ENCODE data around the gene AGAP1. TPM values are rescaled to one million over a fixed set of nuclear protein-coding genes. Genes with fewer than 3 reads are reported as not detected.

AGAP1 gene
- total RNA-seq, 1 donor from 2014 or later: 43.9 TPM

DNA sequence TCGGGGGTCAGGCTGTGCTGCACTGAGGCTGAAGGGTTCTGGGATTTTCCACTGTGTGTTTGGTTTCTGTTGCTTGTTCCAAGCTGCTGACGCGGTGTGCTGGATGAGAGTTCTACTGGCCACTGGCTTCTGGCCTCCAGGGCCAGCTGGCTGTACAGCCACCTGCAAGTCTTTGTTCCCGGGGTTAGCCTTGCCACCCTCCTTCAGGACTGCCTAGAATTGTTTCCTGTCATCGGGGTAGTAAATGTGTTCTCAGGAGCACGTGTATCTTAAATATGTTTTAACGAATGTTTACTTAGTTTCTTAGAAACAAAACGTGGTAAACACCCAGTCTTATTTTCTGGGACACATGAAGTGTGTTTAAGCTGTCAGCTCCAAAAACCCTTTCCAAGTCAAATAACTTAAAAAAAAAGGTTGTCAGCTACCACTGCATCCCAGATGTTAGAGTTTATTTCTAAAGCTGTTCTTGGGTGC is 231.2 kb downstream of the AGAP1 start:
- H3K4me3 Mint-ChIP-seq (ENCODE audit: unreplicated experiment): no peak overlapping the region
- H3K27ac Mint-ChIP-seq (ENCODE audit: unreplicated experiment): no peak overlapping the region
- no peaks in the 10 kb centered on the region for H3K27me3 Mint-ChIP-seq (ENCODE audit: unreplicated experiment)
- H3K36me3 Mint-ChIP-seq (ENCODE audit: low read depth, unreplicated experiment): peaks cover 18% of the 10 kb centered on the region
- peaks cover 8% of the 10 kb centered on the region for H3K4me1 Mint-ChIP-seq (ENCODE audit: unreplicated experiment)
- no peaks in the 10 kb centered on the region for H3K9me3 Mint-ChIP-seq (ENCODE audit: unreplicated experiment)
- no peak for DNase-seq (ENCODE audit: low spot score)
- TF ChIP-seq, protein P1, sequence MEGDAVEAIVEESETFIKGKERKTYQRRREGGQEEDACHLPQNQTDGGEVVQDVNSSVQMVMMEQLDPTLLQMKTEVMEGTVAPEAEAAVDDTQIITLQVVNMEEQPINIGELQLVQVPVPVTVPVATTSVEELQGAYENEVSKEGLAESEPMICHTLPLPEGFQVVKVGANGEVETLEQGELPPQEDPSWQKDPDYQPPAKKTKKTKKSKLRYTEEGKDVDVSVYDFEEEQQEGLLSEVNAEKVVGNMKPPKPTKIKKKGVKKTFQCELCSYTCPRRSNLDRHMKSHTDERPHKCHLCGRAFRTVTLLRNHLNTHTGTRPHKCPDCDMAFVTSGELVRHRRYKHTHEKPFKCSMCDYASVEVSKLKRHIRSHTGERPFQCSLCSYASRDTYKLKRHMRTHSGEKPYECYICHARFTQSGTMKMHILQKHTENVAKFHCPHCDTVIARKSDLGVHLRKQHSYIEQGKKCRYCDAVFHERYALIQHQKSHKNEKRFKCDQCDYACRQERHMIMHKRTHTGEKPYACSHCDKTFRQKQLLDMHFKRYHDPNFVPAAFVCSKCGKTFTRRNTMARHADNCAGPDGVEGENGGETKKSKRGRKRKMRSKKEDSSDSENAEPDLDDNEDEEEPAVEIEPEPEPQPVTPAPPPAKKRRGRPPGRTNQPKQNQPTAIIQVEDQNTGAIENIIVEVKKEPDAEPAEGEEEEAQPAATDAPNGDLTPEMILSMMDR (IDR thresholded peaks at IDR 0.05; ENCODE audit: unreplicated experiment): no peak

DNA sequence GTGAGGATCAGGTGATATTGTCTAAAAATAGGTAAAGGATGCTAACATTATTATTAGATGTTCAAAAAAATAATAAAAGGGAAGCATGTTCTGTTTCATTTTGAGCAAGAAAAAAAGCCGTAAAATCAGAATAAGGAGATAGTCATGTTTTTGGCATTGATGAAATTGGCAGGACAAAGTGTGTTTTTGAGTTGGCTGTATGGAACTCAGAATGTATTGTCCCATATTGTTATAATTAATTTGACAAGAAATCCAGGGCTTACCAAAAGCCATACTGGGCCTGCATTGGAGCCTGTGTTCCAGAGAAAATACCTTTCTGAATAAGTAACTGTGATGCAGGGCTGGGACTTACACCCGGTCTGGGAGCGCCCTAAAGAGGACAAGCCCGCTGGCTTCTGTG is 232.0 kb downstream of the AGAP1 start:
- no peaks in the 10 kb centered on the region for H3K9me3 Mint-ChIP-seq (ENCODE audit: unreplicated experiment)
- peaks cover 15% of the 10 kb centered on the region for H3K36me3 Mint-ChIP-seq (ENCODE audit: low read depth, unreplicated experiment)
- no peaks in the 10 kb centered on the region for H3K27me3 Mint-ChIP-seq (ENCODE audit: unreplicated experiment)
- H3K27ac Mint-ChIP-seq (ENCODE audit: unreplicated experiment): no peak overlapping the region
- no peak for DNase-seq (ENCODE audit: low spot score)
- TF ChIP-seq, protein P1 (IDR thresholded peaks at IDR 0.05; ENCODE audit: unreplicated experiment): no peak
- H3K4me1 Mint-ChIP-seq (ENCODE audit: unreplicated experiment): peaks cover 11% of the 10 kb centered on the region
- no peak overlapping the region for H3K4me3 Mint-ChIP-seq (ENCODE audit: unreplicated experiment)

DNA sequence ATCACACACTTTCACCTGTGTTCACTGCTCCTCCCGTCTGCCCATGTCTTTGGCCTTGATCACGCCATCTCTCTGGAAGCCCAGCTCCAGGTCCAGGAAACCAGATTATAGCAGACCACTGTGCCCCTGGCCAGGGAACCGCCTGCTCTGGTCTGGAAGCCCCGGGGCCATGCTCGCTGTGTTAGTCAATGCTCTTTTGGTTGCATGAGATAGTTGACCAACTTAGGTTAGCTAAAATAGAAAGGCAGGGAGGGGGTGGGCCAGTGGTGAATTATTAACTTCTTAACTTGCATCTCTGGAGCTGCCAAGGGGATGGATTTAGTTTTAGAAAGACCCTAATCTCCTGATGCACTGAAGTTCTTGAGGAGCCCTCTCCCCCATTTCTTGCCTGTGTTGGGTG is 232.7 kb downstream of the AGAP1 start:
- TF ChIP-seq, protein P1 (IDR thresholded peaks at IDR 0.05; ENCODE audit: unreplicated experiment): no peak
- H3K9me3 Mint-ChIP-seq (ENCODE audit: unreplicated experiment): no peaks in the 10 kb centered on the region
- no peak for DNase-seq (ENCODE audit: low spot score)
- no peak overlapping the region for H3K4me3 Mint-ChIP-seq (ENCODE audit: unreplicated experiment)
- H3K27me3 Mint-ChIP-seq (ENCODE audit: unreplicated experiment): no peaks in the 10 kb centered on the region
- peaks cover 16% of the 10 kb centered on the region for H3K4me1 Mint-ChIP-seq (ENCODE audit: unreplicated experiment)
- peaks cover 14% of the 10 kb centered on the region for H3K36me3 Mint-ChIP-seq (ENCODE audit: low read depth, unreplicated experiment)
- H3K27ac Mint-ChIP-seq (ENCODE audit: unreplicated experiment): no peak overlapping the region

DNA sequence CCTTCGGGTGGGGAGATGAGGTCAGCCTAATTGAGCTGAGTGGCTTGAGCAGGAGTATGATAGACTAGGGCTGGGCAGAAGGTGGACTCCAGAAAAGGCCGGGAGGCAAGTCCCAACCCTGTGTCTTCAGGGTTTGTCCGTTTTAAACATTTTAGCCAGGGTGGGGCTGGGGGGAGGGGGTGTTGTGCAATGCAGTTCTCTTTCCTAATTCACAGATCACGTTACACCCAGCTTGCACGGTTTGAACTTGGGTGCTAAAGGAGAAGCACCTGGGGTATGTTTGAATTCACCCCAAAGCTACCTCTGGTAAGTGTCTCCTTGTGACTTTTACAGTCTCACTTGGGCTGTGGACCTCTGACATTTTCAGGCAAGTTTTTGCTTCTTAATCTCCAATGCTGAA is 233.3 kb downstream of the AGAP1 start:
- no peak overlapping the region for H3K27ac Mint-ChIP-seq (ENCODE audit: unreplicated experiment)
- peaks cover 8% of the 10 kb centered on the region for H3K36me3 Mint-ChIP-seq (ENCODE audit: low read depth, unreplicated experiment)
- H3K9me3 Mint-ChIP-seq (ENCODE audit: unreplicated experiment): no peaks in the 10 kb centered on the region
- H3K27me3 Mint-ChIP-seq (ENCODE audit: unreplicated experiment): no peaks in the 10 kb centered on the region
- DNase-seq (ENCODE audit: low spot score): no peak
- H3K4me3 Mint-ChIP-seq (ENCODE audit: unreplicated experiment): no peak overlapping the region
- H3K4me1 Mint-ChIP-seq (ENCODE audit: unreplicated experiment): peaks cover 19% of the 10 kb centered on the region
- TF ChIP-seq, protein P1 (IDR thresholded peaks at IDR 0.05; ENCODE audit: unreplicated experiment): no peak

DNA sequence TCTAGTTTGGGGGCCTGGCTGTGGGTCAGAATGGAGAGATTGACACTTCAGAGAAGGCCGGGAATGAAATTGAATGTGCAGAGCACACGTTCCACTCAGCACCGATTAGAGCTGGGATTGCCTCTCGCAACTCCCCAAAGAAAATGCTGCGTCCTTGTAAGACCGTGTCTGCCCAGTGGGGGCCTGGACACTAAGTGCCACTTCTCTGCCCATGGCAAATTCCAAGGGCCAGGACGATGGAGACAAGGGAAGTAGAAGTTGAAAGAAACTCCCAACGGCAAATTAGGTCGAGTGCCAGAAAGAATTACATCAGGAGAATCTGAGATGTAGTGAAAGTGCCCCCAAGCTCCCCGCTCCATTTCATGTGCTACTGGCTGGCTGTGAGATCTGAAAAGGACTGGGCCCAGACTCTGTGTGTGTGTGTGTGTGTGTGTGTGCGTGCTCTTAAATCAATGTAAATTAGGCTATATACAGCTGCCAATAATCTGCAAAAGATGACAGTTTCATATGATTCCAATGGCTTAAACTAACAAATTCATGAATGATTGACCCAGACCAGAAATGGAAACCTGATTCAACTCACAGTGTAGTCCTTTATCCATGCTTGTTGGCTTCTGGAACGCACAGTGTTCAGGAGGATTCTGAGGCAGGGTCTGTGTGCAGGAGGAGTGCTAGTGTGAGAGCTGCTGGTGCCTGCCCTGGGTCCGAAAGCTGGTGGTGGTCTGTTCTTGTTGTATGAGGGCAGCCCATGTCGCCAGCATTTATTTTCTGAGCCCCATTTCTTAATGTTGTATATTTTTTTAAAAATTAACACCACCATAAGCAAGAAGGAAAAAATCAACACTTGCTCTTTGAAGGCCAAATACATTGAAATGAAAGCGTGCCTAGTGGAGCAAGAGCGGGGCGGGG is 234.3 kb downstream of the AGAP1 start:
- no peaks in the 10 kb centered on the region for H3K9me3 Mint-ChIP-seq (ENCODE audit: unreplicated experiment)
- peaks cover 4% of the 10 kb centered on the region for H3K27me3 Mint-ChIP-seq (ENCODE audit: unreplicated experiment)
- DNase-seq (ENCODE audit: low spot score): no peak
- TF ChIP-seq, protein P1 (IDR thresholded peaks at IDR 0.05; ENCODE audit: unreplicated experiment): no peak
- H3K4me1 Mint-ChIP-seq (ENCODE audit: unreplicated experiment): peaks cover 29% of the 10 kb centered on the region
- peak overlapping the region; percentile 53 for H3K4me3 Mint-ChIP-seq (ENCODE audit: unreplicated experiment)
- no peak overlapping the region for H3K27ac Mint-ChIP-seq (ENCODE audit: unreplicated experiment)
- peaks cover 5% of the 10 kb centered on the region for H3K36me3 Mint-ChIP-seq (ENCODE audit: low read depth, unreplicated experiment)
